WTC11 (cell line): Measurements from ENCODE around the gene CACNA1C. TPM values are rescaled to one million over a fixed set of nuclear protein-coding genes. Genes with fewer than 3 reads are reported as not detected.

Experiments
- ATAC-seq: fragments of 200-7000 bp; cut with Tn5 transposase; 2 replicates; pipeline ENCODE4 v1.10.0; 2021; ENCODE audit warnings: mild to moderate bottlenecking, moderate library complexity
- CTCF ChIA-PET: fragments of 300-600 bp; sonication (Branson Sonifier 250); formaldehyde crosslinking; loops from one replicate; lab custom pipeline; 2021; ENCODE audit warnings: antibody characterized with exemption; lab: Charles Lee
- POLR2A ChIA-PET: fragments of 350-600 bp; sonication (Branson Sonifier 250); formaldehyde crosslinking; loops from one replicate; lab custom pipeline; 2021; ENCODE audit warnings: antibody characterized with exemption; lab: Charles Lee
- DNase-seq: peaks from one replicate; pipeline ENCODE4 v3.0.0; 2021; ENCODE audit warnings: low spot score
- H3K27ac Mint-ChIP-seq: 2 replicates; pipeline ENCODE4 v1.8.0; 2021; ENCODE audit warnings: mixed read lengths
- H3K27me3 Mint-ChIP-seq: 2 replicates; pipeline ENCODE4 v1.8.0; 2021; ENCODE audit warnings: low read depth, mild to moderate bottlenecking, moderate library complexity, mixed read lengths
- H3K36me3 Mint-ChIP-seq: 2 replicates; pipeline ENCODE4 v1.8.0; 2021; ENCODE audit warnings: mixed read lengths
- H3K4me1 Mint-ChIP-seq: 2 replicates; pipeline ENCODE4 v1.8.0; 2022; ENCODE audit warnings: mixed read lengths
- H3K4me3 Mint-ChIP-seq: 2 replicates; pipeline ENCODE4 v1.8.0; 2021; ENCODE audit warnings: mild to moderate bottlenecking, moderate library complexity, mixed read lengths
- H3K9me3 Mint-ChIP-seq: 2 replicates; pipeline ENCODE4 v1.8.0; 2021; ENCODE audit warnings: mixed read lengths
- CBFB ChIP-seq: sonication (generic); formaldehyde crosslinking; IDR thresholded peaks from 2 replicates; pipeline ENCODE4 v1.8.1; 2022; ENCODE audit warnings: mild to moderate bottlenecking, low read depth, missing genetic modification reagents
- GTF2I ChIP-seq: fragments of 250-450 bp; sonication (Bioruptor Pico); conservative IDR thresholded peaks from 2 replicates; pipeline ENCODE4 v1.4.0; 2021; ENCODE audit warnings: mild to moderate bottlenecking
- IRF2 ChIP-seq: sonication (generic); formaldehyde crosslinking; IDR thresholded peaks from 2 replicates; pipeline ENCODE4 v1.8.0; 2022; ENCODE audit warnings: low read depth, missing genetic modification reagents, borderline replicate concordance
- MXD4 ChIP-seq: fragments of 250-450 bp; sonication (Bioruptor Pico); IDR thresholded peaks from 2 replicates; pipeline ENCODE4 v1.8.0; 2021; ENCODE audit warnings: mild to moderate bottlenecking, moderate library complexity, borderline replicate concordance
- NR3C1 ChIP-seq: sonication (generic); formaldehyde crosslinking; conservative IDR thresholded peaks from 2 replicates; pipeline ENCODE4 v1.8.1; 2023; ENCODE audit warnings: low read depth, mild to moderate bottlenecking, missing genetic modification reagents
- PRRX2 ChIP-seq: fragments of 250-450 bp; sonication (Bioruptor Pico); IDR thresholded peaks from 2 replicates; pipeline ENCODE4 v1.8.0; 2021; ENCODE audit warnings: mild to moderate bottlenecking
- RELA ChIP-seq: sonication (generic); formaldehyde crosslinking; IDR thresholded peaks from 2 replicates; pipeline ENCODE4 v1.8.1; 2022; ENCODE audit warnings: missing genetic modification reagents, mild to moderate bottlenecking, borderline replicate concordance
- SMAD4 ChIP-seq: sonication (generic); formaldehyde crosslinking; IDR thresholded peaks from 2 replicates; pipeline ENCODE4 v1.8.0; 2022; ENCODE audit warnings: mild to moderate bottlenecking, missing genetic modification reagents
- TCF7 ChIP-seq: sonication (generic); formaldehyde crosslinking; IDR thresholded peaks from 2 replicates; pipeline ENCODE4 v1.8.0; 2022; ENCODE audit warnings: mild to moderate bottlenecking, low read depth, missing genetic modification reagents, moderate library complexity
- TEAD1 ChIP-seq: sonication (generic); formaldehyde crosslinking; IDR thresholded peaks from 2 replicates; pipeline ENCODE4 v1.8.0; 2022; ENCODE audit warnings: mild to moderate bottlenecking, missing genetic modification reagents
- ZNF219 ChIP-seq: sonication (generic); formaldehyde crosslinking; IDR thresholded peaks from 2 replicates; pipeline ENCODE4 v1.8.0; 2023; ENCODE audit warnings: missing genetic modification reagents, mild to moderate bottlenecking, borderline replicate concordance
- total RNA-seq: library from RNA; stranded (reverse); gene quantifications from 3 replicates; pipeline ENCODE4 v1.2.3, GENCODE V29; 2021
- TF ChIP-seq, protein P1 (sequence below): sonication (generic); formaldehyde crosslinking; IDR thresholded peaks from 2 replicates; pipeline ENCODE4 v1.8.1; 2023; ENCODE audit warnings: mild to moderate bottlenecking, missing genetic modification reagents, moderate library complexity
- TF ChIP-seq, protein P2 (sequence below): sonication (generic); formaldehyde crosslinking; IDR thresholded peaks from 2 replicates; pipeline ENCODE4 v1.8.0; 2022; ENCODE audit warnings: mild to moderate bottlenecking, missing genetic modification reagents
- TF ChIP-seq, protein P3 (sequence below): fragments of 250-450 bp; sonication (Bioruptor Pico); IDR thresholded peaks from 2 replicates; pipeline ENCODE4 v1.8.0; 2021; ENCODE audit warnings: mild to moderate bottlenecking
- TF ChIP-seq, protein P4 (sequence below): sonication (generic); formaldehyde crosslinking; conservative IDR thresholded peaks from 2 replicates; pipeline ENCODE4 v1.8.1; 2022; ENCODE audit warnings: mild to moderate bottlenecking, missing genetic modification reagents
- TF ChIP-seq, protein P5 (sequence below): sonication (generic); formaldehyde crosslinking; IDR thresholded peaks from 2 replicates; pipeline ENCODE4 v1.8.1; 2023; ENCODE audit warnings: mild to moderate bottlenecking, missing genetic modification reagents
- TF ChIP-seq, protein P6 (sequence below): sonication (generic); formaldehyde crosslinking; conservative IDR thresholded peaks from 2 replicates; pipeline ENCODE4 v1.8.1; 2023; ENCODE audit warnings: mild to moderate bottlenecking, low read depth, missing genetic modification reagents, moderate library complexity
- TF ChIP-seq, protein P7 (sequence below): fragments of 250-450 bp; sonication (Bioruptor Pico); IDR thresholded peaks from 2 replicates; pipeline ENCODE4 v1.9.0; 2021; ENCODE audit warnings: mild to moderate bottlenecking
- TF ChIP-seq, protein P8 (sequence below): sonication (generic); formaldehyde crosslinking; IDR thresholded peaks from 2 replicates; pipeline ENCODE4 v1.8.0; 2023; ENCODE audit warnings: missing genetic modification reagents, mild to moderate bottlenecking, borderline replicate concordance
- TF ChIP-seq, protein P9 (sequence below): sonication (generic); formaldehyde crosslinking; IDR thresholded peaks from 2 replicates; pipeline ENCODE4 v1.8.0; 2022; ENCODE audit warnings: mild to moderate bottlenecking, missing genetic modification reagents

CACNA1C gene
- total RNA-seq, 1 experiment from 2014 or later: 1.7 TPM

DNA sequence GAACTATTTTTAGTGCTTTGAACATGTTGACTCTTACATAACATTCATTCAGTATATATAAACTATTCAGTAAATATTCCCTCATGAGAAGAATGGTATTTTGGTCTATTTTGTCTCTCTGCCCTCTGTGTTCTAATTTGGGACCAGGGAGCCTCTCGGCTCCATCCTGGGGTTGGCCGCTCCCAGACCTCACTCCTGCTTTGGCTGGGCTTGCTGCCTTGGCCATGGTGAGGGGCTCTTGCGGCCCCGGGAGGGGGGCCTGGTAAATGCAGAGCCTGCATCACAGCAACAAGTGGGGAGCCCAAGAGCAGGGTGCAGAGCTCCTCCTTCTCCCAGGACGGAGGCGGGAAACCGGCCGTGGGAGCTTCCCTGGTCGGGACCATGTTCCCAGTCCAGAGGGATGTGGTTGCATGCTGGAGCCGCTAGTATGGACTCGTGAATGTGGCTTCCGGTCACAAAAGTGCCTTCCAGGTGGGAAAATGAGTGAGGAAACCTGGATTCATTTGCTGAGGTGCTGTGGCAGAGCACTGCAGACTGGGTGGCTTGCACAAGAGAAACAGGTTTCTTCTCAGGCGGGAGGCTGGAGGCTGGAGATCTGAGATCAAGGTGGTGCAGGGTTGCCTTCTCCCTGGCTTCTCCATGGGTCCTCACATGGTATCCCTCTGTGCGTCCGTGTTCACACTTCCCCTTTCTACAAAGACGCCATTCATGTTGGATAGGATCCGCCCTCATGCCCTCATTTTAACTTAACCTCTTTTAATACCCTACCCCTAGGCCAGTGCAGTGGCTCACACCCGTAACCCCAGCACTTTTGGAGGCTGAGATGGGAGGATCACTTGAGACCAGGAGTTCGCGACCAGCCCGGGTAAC lies 250.2 kb downstream of the CACNA1C start:
- ATAC-seq: no peak
- Mint-ChIP-seq H3K4me1 (peaks cover 41% of the 10 kb centered on the region), H3K27ac (no peak overlapping the region)

DNA sequence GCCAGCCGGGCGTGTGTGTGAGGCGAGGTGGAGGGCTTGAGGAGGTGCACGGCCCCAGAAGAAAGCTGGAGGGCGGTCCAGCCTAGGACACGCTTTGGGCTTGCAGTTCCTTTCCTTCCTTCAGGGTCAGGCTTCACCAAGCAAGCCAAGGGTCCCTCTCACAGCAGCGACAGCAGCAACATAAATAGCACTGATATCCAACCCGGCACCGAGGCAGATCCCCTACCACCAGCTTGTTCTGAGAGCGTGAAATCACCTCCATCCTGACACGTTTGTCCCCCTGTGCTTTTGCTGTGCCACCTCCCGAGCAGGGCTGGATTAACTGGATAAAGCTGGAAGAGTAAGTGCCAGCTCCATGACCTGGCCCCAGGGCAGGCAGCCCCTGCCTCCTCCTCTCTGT lies 251.4 kb downstream of the CACNA1C start:
- Mint-ChIP-seq H3K36me3 (peaks cover 3% of the 10 kb centered on the region; the same call in 1 of the 2 replicates), H3K27me3 (no peaks in the 10 kb centered on the region), H3K4me1 (peaks cover 40% of the 10 kb centered on the region), H3K27ac (no peak overlapping the region), H3K4me3 (no peak overlapping the region), H3K9me3 (peaks cover 7% of the 10 kb centered on the region)
- ChIA-PET POLR2A (no interaction called here), CTCF (interaction anchor here (1.3 kb wide), 1 partner anchor 278 kb away, joined by 5 read pairs; no protein-coding TSS in a partner anchor)
- DNase-seq (no peak), ATAC-seq (no peak)
- TF ChIP-seq, protein P1, sequence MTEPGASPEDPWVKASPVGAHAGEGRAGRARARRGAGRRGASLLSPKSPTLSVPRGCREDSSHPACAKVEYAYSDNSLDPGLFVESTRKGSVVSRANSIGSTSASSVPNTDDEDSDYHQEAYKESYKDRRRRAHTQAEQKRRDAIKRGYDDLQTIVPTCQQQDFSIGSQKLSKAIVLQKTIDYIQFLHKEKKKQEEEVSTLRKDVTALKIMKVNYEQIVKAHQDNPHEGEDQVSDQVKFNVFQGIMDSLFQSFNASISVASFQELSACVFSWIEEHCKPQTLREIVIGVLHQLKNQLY (CRISPR knock-in tag): no peak
- TF ChIP-seq IRF2 (CRISPR knock-in tag): no peak
- TF ChIP-seq SMAD4 (CRISPR knock-in tag): no peak
- TF ChIP-seq, protein P2, sequence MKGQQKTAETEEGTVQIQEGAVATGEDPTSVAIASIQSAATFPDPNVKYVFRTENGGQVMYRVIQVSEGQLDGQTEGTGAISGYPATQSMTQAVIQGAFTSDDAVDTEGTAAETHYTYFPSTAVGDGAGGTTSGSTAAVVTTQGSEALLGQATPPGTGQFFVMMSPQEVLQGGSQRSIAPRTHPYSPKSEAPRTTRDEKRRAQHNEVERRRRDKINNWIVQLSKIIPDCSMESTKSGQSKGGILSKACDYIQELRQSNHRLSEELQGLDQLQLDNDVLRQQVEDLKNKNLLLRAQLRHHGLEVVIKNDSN (CRISPR knock-in tag): no peak
- TF ChIP-seq TCF7 (CRISPR knock-in tag): no peak
- no peak for TF ChIP-seq NR3C1
- TF ChIP-seq, protein P3, sequence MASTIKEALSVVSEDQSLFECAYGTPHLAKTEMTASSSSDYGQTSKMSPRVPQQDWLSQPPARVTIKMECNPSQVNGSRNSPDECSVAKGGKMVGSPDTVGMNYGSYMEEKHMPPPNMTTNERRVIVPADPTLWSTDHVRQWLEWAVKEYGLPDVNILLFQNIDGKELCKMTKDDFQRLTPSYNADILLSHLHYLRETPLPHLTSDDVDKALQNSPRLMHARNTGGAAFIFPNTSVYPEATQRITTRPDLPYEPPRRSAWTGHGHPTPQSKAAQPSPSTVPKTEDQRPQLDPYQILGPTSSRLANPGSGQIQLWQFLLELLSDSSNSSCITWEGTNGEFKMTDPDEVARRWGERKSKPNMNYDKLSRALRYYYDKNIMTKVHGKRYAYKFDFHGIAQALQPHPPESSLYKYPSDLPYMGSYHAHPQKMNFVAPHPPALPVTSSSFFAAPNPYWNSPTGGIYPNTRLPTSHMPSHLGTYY (CRISPR knock-in tag): no peak
- TF ChIP-seq CBFB (CRISPR knock-in tag): no peak
- TF ChIP-seq GTF2I (CRISPR knock-in tag): no peak
- TF ChIP-seq, protein P4, sequence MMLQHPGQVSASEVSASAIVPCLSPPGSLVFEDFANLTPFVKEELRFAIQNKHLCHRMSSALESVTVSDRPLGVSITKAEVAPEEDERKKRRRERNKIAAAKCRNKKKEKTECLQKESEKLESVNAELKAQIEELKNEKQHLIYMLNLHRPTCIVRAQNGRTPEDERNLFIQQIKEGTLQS (CRISPR knock-in tag): no peak
- no peak for TF ChIP-seq TEAD1 (CRISPR knock-in tag)
- TF ChIP-seq, protein P5, sequence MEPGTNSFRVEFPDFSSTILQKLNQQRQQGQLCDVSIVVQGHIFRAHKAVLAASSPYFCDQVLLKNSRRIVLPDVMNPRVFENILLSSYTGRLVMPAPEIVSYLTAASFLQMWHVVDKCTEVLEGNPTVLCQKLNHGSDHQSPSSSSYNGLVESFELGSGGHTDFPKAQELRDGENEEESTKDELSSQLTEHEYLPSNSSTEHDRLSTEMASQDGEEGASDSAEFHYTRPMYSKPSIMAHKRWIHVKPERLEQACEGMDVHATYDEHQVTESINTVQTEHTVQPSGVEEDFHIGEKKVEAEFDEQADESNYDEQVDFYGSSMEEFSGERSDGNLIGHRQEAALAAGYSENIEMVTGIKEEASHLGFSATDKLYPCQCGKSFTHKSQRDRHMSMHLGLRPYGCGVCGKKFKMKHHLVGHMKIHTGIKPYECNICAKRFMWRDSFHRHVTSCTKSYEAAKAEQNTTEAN (CRISPR knock-in tag): no peak
- TF ChIP-seq, protein P6, sequence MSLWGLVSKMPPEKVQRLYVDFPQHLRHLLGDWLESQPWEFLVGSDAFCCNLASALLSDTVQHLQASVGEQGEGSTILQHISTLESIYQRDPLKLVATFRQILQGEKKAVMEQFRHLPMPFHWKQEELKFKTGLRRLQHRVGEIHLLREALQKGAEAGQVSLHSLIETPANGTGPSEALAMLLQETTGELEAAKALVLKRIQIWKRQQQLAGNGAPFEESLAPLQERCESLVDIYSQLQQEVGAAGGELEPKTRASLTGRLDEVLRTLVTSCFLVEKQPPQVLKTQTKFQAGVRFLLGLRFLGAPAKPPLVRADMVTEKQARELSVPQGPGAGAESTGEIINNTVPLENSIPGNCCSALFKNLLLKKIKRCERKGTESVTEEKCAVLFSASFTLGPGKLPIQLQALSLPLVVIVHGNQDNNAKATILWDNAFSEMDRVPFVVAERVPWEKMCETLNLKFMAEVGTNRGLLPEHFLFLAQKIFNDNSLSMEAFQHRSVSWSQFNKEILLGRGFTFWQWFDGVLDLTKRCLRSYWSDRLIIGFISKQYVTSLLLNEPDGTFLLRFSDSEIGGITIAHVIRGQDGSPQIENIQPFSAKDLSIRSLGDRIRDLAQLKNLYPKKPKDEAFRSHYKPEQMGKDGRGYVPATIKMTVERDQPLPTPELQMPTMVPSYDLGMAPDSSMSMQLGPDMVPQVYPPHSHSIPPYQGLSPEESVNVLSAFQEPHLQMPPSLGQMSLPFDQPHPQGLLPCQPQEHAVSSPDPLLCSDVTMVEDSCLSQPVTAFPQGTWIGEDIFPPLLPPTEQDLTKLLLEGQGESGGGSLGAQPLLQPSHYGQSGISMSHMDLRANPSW (CRISPR knock-in tag): no peak
- TF ChIP-seq ZNF219 (CRISPR knock-in tag): no peak
- TF ChIP-seq, protein P7, sequence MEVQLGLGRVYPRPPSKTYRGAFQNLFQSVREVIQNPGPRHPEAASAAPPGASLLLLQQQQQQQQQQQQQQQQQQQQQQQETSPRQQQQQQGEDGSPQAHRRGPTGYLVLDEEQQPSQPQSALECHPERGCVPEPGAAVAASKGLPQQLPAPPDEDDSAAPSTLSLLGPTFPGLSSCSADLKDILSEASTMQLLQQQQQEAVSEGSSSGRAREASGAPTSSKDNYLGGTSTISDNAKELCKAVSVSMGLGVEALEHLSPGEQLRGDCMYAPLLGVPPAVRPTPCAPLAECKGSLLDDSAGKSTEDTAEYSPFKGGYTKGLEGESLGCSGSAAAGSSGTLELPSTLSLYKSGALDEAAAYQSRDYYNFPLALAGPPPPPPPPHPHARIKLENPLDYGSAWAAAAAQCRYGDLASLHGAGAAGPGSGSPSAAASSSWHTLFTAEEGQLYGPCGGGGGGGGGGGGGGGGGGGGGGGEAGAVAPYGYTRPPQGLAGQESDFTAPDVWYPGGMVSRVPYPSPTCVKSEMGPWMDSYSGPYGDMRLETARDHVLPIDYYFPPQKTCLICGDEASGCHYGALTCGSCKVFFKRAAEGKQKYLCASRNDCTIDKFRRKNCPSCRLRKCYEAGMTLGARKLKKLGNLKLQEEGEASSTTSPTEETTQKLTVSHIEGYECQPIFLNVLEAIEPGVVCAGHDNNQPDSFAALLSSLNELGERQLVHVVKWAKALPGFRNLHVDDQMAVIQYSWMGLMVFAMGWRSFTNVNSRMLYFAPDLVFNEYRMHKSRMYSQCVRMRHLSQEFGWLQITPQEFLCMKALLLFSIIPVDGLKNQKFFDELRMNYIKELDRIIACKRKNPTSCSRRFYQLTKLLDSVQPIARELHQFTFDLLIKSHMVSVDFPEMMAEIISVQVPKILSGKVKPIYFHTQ: no peak
- TF ChIP-seq, protein P8, sequence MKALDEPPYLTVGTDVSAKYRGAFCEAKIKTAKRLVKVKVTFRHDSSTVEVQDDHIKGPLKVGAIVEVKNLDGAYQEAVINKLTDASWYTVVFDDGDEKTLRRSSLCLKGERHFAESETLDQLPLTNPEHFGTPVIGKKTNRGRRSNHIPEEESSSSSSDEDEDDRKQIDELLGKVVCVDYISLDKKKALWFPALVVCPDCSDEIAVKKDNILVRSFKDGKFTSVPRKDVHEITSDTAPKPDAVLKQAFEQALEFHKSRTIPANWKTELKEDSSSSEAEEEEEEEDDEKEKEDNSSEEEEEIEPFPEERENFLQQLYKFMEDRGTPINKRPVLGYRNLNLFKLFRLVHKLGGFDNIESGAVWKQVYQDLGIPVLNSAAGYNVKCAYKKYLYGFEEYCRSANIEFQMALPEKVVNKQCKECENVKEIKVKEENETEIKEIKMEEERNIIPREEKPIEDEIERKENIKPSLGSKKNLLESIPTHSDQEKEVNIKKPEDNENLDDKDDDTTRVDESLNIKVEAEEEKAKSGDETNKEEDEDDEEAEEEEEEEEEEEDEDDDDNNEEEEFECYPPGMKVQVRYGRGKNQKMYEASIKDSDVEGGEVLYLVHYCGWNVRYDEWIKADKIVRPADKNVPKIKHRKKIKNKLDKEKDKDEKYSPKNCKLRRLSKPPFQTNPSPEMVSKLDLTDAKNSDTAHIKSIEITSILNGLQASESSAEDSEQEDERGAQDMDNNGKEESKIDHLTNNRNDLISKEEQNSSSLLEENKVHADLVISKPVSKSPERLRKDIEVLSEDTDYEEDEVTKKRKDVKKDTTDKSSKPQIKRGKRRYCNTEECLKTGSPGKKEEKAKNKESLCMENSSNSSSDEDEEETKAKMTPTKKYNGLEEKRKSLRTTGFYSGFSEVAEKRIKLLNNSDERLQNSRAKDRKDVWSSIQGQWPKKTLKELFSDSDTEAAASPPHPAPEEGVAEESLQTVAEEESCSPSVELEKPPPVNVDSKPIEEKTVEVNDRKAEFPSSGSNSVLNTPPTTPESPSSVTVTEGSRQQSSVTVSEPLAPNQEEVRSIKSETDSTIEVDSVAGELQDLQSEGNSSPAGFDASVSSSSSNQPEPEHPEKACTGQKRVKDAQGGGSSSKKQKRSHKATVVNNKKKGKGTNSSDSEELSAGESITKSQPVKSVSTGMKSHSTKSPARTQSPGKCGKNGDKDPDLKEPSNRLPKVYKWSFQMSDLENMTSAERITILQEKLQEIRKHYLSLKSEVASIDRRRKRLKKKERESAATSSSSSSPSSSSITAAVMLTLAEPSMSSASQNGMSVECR (CRISPR knock-in tag): no peak

More for the DNA sequence above, 250.2 kb downstream of the CACNA1C start:
- Mint-ChIP-seq H3K36me3 (no peaks in the 10 kb centered on the region), H3K4me3 (no peak overlapping the region), H3K27me3 (no peaks in the 10 kb centered on the region), H3K9me3 (no peaks in the 10 kb centered on the region)
- CTCF ChIA-PET: no interaction called here
- no peak for DNase-seq
- TF ChIP-seq PRRX2 (CRISPR knock-in tag): no peak
- TF ChIP-seq RELA (CRISPR knock-in tag): no peak
- TF ChIP-seq, protein P9, sequence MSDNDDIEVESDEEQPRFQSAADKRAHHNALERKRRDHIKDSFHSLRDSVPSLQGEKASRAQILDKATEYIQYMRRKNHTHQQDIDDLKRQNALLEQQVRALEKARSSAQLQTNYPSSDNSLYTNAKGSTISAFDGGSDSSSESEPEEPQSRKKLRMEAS (CRISPR knock-in tag): no peak
- no peak for TF ChIP-seq MXD4
- POLR2A ChIA-PET: no interaction called here
